Measurements from ENCODE around the gene FADS2.

The FADS2 gene

DNA sequence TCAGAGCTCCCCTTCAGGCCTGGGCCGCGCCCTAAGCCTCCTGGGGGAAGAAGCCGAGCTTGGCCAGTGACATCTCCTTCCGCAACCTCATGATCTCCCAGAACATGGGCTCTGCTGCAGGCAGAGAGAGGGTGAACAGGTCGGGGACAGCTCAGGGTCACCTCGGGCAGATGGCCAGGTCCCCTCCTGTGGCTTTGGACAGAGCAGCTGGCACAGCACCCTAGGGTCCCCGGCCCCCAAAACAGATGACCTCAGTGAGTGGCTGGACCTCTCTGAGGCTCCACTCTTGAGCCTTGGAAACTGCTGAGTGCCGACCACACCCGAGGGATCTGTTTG lies 70.1 kb downstream of the FADS2 start:
- DNase-seq (ENCODE audit: extremely low spot score, insufficient read length, low read depth) (no peak), FAIRE-seq (no peak)

DNA sequence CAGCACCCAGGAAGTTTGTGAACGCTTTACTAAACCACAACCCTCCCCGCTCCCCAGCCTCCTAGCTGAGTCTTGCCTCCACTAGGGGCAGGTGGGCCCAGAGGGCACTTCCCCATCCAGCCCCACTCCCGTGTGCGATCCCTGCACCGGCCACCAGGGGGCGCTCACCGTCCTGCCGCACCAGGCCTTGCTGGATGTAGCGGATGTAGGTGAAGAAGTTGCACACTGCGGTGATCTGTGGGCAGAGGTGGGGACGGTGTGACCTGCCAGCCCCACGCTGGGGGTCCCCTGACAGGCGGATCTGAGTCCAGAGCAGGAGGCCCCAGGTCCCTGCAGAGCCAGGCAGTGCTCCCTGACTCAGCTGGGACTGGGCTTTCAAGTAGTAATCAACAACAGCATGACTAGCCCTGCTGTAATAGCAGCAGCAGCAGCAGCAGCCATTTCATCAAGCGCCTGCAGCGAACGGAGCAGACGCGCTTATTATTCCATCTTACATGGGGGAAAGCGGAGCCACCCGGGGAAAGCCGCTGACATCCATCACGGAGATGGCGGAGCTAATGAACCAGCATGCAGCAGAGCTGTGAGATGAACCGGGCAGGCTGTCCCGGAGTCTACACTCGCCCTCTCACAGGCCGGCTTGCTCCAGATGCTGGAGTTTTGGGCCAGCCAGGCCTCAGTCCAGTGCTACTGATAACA lies 71.2 kb downstream of the FADS2 start:
- FAIRE-seq (peak; percentile 92), DNase-seq (ENCODE audit: extremely low spot score, insufficient read length, low read depth) (peak; percentile 92)

DNA sequence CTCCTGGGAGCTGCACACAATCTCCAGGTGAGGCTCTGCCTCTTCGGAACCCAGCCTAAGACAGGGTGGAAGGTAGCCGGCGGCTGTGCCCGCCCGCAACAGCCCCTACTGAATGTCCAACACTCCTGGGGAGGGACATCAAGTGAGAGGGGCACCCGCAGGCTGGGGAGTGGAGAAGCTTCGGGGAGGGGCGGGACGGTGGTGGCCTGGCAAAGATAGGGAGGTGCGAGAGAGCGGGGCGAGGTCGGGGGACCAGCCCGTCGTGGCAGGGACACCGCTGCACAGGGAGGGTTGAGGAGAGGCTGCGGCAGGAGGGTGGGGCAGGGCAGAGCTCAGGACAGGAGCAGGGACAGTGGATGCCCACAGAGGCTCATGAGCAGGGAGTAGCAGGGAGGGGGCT lies 72.2 kb downstream of the FADS2 start:
- DNase-seq (ENCODE audit: extremely low spot score, insufficient read length, low read depth) (no peak), FAIRE-seq (no peak)

- no peak for DNase-seq (ENCODE audit: extremely low spot score, insufficient read length, low read depth)
- no peak for FAIRE-seq
Measured at GRCh38 chr11:61901397-61901796, 73.3 kb downstream of the FADS2 start.

- FAIRE-seq (no peak), DNase-seq (ENCODE audit: extremely low spot score, insufficient read length, low read depth) (no peak)
Measured at GRCh38 chr11:61902313-61902712, 74.2 kb downstream of the FADS2 start.

- DNase-seq (ENCODE audit: extremely low spot score, insufficient read length, low read depth): no peak
- no peak for FAIRE-seq
Measured at GRCh38 chr11:61903845-61904244, 75.7 kb downstream of the FADS2 start.

DNA sequence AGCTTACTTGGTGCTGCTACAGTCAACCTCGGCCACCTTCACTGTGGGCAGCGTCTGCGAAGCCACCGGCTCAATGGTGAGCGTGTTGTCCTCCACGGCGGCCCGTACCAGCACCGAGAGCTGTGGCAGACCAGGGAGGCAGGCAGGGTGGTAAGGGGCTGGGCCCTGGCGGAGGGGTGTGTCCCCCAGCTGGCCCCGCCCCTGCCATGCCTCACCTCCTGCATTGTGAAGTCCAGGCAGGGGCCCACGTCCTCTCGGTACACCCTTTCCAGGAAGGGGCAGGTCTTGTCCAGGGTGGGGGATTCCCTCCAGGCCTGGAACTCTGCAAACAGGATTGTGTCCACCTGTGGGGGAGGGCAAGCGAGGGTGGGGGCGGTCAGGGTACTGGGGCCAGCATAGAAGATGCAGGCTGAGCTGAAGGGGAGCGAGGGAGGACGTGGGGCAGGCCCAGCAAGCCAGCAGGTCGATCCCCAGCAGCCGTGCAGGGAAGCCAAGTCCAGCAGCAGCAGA lies 76.5 kb downstream of the FADS2 start:
- no peak for DNase-seq (ENCODE audit: extremely low spot score, insufficient read length, low read depth)
- FAIRE-seq: no peak

DNA sequence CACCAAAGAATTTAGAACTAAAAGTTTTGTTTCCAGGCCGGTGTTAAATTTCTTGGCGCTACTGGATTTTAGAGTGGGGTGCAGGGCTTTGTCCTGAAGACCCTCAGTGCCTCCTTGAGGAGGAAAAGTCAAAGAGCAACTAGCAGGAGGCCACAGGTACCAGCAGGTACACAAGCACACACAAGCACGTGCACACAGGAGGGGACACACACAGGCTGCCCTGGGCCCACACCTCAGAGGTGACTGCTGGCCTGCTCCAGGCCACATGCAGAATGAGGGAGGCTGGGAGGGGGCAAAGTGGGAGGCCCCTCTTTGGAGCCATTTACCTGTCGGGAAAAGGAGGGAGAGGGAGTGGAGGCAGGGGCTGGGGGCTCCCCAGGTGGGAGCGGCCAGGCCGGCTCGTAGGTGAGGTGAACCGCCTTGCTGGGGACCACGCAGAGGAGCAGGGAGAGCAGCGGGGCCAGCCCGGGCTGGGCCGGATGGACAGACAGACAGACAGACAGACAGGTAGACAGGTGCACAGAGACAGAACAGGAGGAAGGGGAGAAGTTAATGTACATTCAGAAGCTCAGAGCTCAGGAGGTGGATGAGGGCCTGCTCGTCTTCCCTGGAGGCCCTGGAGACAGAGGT lies 77.1 kb downstream of the FADS2 start:
- FAIRE-seq (no peak), DNase-seq (ENCODE audit: extremely low spot score, insufficient read length, low read depth) (no peak)

DNA sequence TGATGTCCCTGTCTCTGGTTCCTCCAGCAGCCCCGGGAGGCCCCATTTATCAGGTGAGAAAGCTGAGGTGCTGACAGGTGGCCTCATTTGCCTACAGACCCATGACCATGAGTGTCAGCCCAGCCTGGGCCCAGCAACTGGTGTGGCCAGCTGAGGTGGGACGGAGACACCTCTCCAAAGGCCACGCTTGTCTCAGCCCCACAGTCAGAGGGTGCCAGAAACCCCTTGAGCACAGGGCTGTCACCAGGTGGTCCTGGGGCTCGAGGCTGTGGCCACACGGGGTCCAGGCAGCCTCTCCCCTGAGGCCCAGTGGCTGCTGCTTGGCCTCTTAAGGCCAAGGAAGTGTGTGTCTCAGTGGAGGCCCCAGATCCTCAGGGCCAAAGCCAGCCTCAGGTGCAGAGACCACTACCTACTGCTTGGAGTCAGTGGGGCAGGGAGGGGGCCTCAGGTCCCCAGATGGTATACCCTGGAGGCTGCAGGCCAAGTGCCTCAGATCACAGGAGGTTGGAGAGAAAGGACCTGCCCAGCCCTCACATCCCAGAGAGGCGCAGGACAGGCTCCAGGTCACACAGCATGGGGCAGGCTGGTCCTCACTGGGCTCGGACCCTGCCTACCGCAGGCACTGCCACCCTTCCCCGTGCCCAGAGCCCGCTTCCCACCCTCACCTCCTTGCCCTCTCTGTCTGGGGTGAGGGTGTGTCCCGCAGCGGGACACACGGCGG lies 77.9 kb downstream of the FADS2 start:
- DNase-seq (ENCODE audit: extremely low spot score, insufficient read length, low read depth) (no peak), FAIRE-seq (no peak)

GRCh38 chr11:61906522-61906909 lies 78.4 kb downstream of the FADS2 start:
- FAIRE-seq (no peak), DNase-seq (ENCODE audit: extremely low spot score, insufficient read length, low read depth) (no peak)

DNA sequence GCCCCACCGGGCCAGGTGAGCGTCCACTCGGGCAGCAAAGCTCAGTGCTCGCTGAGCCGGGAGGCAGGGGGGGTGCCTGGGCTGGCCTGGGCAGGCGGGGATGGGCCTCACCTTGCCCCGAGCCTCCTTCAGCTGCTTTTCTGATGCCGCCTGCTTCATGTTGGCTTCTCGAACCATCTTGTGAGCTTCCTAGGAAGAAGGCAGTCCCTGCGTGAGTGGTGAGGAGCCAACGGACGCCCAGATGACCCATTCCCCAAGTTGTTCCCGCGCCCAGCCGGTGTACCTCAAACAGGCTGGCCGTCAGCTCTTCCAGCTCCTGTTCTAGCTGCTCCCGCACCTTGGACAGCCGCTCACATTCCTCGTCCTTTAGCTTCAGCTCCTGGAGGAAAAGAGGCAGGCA lies 79.2 kb downstream of the FADS2 start:
- FAIRE-seq: no peak
- no peak for DNase-seq (ENCODE audit: extremely low spot score, insufficient read length, low read depth)

GRCh38 chr11:61907871-61908729 lies 80.0 kb downstream of the FADS2 start:
- DNase-seq (ENCODE audit: extremely low spot score, insufficient read length, low read depth): no peak
- no peak for FAIRE-seq

GRCh38 chr11:61908730-61909316 lies 80.7 kb downstream of the FADS2 start:
- DNase-seq (ENCODE audit: extremely low spot score, insufficient read length, low read depth) (no peak), FAIRE-seq (no peak)

- FAIRE-seq (no peak), DNase-seq (ENCODE audit: extremely low spot score, insufficient read length, low read depth) (no peak)
Measured at GRCh38 chr11:61910187-61911127, 82.4 kb downstream of the FADS2 start.

GRCh38 chr11:61911128-61911700 lies 83.1 kb downstream of the FADS2 start:
- FAIRE-seq (no peak), DNase-seq (ENCODE audit: extremely low spot score, insufficient read length, low read depth) (no peak)

DNA sequence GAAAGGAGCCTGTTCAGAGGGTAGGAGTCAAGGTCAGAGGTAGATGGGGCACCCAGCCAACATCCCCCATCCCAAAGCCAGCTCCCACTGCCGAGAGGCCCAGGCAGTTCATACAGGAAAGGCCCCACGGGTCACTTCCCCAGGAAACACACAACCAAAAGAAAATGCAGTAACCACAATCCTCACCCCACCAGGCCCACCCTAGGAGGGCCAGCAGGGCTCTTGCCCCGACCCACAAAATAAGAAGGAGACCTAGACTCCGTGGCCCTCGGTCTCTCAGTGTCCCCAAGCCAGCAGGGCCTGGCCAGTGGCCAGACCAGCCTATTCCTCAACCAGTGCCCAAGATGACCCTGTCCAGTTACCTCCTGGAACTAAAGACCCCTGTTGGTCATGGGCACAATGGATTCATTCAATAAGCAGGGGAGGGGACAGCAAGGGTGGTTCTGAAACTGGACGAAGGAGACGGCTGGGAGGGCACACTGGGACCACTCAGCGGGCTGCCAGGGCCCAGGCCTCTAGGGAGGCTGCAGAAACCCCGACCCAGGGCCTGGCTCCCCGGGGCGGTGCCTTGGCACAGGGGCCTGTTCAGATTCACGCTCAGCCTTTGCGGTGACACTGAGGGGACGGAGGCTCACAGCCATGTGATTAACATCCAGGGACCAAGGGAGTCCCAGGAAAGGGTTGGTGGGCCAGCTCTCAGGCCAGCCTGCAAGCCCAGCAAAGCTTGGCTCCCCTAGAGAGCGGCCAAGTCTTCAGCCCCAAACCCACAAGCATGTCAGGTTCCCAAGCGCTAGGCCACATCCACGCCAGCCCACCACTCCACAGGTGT lies 83.8 kb downstream of the FADS2 start:
- FAIRE-seq: no peak
- no peak for DNase-seq (ENCODE audit: extremely low spot score, insufficient read length, low read depth)

GRCh38 chr11:61912530-61912898 lies 84.4 kb downstream of the FADS2 start:
- DNase-seq (ENCODE audit: extremely low spot score, insufficient read length, low read depth): no peak
- no peak for FAIRE-seq

All from GM18507 (cell line).